Neural crest cell (in vitro differentiated cells): ENCODE measurements around the gene ZFR2. TPM values are rescaled to one million over a fixed set of nuclear protein-coding genes. Genes with fewer than 3 reads are reported as not detected.
A peak's percentile ranks its signal among the peaks of the same experiment; 100 is the strongest.

ENCODE experiments used
- DNase-seq: peaks from one replicate; pipeline ENCODE4 v3.0.0; 2021; ENCODE audit warnings: low read depth, mixed read lengths, low spot score
- H3K27ac Mint-ChIP-seq: one replicate; pipeline ENCODE4 v1.8.0; 2021; ENCODE audit warnings: mild to moderate bottlenecking, mixed read lengths; ENCODE audit not compliant: unreplicated experiment
- H3K27me3 Mint-ChIP-seq: 2 replicates; pipeline ENCODE4 v1.8.0; 2021; ENCODE audit warnings: low read depth, mild to moderate bottlenecking, mixed read lengths
- H3K36me3 Mint-ChIP-seq: 2 replicates; pipeline ENCODE4 v1.8.0; 2021; ENCODE audit warnings: low read depth, mild to moderate bottlenecking, mixed read lengths
- H3K4me1 Mint-ChIP-seq: 2 replicates; pipeline ENCODE4 v1.8.0; 2021; ENCODE audit warnings: mixed read lengths
- H3K4me3 Mint-ChIP-seq: one replicate; pipeline ENCODE4 v1.8.0; 2021; ENCODE audit warnings: mild to moderate bottlenecking, mixed read lengths
- H3K9me3 Mint-ChIP-seq: 2 replicates; pipeline ENCODE4 v1.8.0; 2021; ENCODE audit warnings: mixed read lengths
- total RNA-seq: library from RNA; stranded (reverse); gene quantifications from 2 replicates; pipeline ENCODE4 v1.2.1, GENCODE V29; 2021
- TF ChIP-seq, protein P1 (sequence below): fragments of 200-600 bp; sonication (generic); conservative IDR thresholded peaks from 2 replicates; pipeline ENCODE4 v1.5.0; 2021; ENCODE audit warnings: antibody characterized with exemption, mild to moderate bottlenecking

The ZFR2 gene
- total RNA-seq, 1 donor from 2014 or later = 4.2 TPM

DNA sequence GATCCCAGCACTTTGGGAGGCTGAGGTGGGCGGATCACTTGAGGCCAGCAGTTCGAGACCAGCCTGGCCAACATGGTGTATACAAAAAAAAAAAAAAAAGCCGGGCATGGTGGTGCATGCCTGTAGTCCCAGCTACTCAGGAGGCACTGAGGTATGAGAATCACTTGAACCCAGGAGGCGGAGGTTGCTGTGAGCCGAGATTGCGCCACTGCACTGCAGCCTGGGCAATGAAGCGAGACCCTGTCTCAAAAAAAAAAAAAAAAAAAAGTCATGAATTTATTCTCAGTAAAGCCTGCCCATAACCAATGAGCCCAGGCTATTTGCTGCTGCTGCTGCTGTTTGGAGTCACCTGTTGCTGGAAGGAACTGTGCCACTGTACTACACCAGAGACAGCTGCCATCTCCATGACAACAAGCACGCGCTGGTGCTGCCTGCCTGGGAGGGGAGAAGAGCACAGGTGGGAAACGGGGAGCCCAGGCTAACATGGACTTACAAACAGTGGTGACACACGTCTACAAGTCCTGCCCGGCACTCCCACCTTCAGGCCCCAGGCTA, 11.3 kb downstream of the ZFR2 start:
- DNase-seq = no peak
- no peak overlapping the region for H3K27ac Mint-ChIP-seq
- no peaks in the 10 kb centered on the region for H3K9me3 Mint-ChIP-seq
- H3K27me3 Mint-ChIP-seq = no peaks in the 10 kb centered on the region
- no peaks in the 10 kb centered on the region for H3K4me1 Mint-ChIP-seq
- H3K36me3 Mint-ChIP-seq = no peaks in the 10 kb centered on the region
- no peak overlapping the region for H3K4me3 Mint-ChIP-seq
- TF ChIP-seq, protein P1, sequence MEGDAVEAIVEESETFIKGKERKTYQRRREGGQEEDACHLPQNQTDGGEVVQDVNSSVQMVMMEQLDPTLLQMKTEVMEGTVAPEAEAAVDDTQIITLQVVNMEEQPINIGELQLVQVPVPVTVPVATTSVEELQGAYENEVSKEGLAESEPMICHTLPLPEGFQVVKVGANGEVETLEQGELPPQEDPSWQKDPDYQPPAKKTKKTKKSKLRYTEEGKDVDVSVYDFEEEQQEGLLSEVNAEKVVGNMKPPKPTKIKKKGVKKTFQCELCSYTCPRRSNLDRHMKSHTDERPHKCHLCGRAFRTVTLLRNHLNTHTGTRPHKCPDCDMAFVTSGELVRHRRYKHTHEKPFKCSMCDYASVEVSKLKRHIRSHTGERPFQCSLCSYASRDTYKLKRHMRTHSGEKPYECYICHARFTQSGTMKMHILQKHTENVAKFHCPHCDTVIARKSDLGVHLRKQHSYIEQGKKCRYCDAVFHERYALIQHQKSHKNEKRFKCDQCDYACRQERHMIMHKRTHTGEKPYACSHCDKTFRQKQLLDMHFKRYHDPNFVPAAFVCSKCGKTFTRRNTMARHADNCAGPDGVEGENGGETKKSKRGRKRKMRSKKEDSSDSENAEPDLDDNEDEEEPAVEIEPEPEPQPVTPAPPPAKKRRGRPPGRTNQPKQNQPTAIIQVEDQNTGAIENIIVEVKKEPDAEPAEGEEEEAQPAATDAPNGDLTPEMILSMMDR = no peak

DNA sequence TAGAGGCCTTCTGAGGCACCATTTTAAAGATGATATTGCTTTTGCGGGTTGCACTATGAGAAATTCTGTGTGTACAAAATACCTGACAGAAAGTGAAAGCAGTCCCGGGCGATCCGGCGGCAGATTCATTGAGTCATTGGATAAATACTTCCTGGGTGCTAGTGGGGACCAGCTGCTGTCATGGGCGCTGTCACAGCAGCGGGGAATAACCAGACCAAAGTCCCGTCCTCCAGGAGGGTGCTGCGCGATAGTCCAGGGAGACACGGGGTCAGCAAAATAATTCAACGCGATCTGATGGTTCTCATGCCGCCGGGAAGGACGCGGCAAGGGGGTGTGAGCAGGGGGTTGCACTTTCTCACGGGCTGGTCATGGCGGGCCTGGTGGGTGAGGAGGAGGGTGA, 13.5 kb downstream of the ZFR2 start:
- Mint-ChIP-seq H3K27ac (peak overlapping the region; percentile 45), H3K27me3 (no peaks in the 10 kb centered on the region), H3K4me3 (no peak overlapping the region), H3K4me1 (no peaks in the 10 kb centered on the region), H3K9me3 (peaks cover 2% of the 10 kb centered on the region), H3K36me3 (peaks cover 2% of the 10 kb centered on the region)
- TF ChIP-seq, protein P1 = no peak
- DNase-seq = no peak

DNA sequence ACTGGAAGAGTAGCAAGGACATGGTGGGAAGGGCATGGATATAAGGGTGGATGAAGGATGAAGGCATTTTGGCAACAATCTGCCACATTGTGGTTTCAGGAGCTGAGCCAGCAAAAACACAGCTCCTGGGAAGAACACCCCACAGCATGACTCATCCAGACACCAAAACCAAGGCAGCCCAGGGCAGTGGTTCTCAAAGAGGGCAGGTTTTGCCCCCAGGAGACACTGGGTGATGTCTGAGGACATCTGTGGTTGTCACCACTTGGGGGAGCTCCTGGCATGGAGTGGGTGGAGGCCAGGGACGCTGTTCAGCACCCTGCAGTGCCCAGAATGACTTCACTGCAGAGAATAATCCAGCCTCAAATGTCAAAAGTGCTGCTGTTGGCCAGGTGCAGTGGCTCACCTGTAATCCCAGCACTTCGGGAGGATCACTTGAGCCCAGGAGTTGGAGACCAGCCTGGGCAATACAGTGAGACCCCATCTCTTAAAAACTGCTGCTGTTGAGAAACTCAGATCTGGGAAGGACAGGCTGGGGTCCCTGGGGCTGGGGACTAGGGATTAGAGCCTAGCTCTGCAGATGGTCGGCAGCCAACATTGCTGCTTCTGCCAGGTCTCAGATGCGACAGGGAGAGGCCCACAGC, 16.1 kb downstream of the ZFR2 start:
- H3K9me3 Mint-ChIP-seq = peaks cover 2% of the 10 kb centered on the region
- DNase-seq = no peak
- H3K36me3 Mint-ChIP-seq = peaks cover 2% of the 10 kb centered on the region
- no peak overlapping the region for H3K27ac Mint-ChIP-seq
- TF ChIP-seq, protein P1 = peak; percentile 29
- no peaks in the 10 kb centered on the region for H3K27me3 Mint-ChIP-seq
- no peaks in the 10 kb centered on the region for H3K4me1 Mint-ChIP-seq
- no peak overlapping the region for H3K4me3 Mint-ChIP-seq

DNA sequence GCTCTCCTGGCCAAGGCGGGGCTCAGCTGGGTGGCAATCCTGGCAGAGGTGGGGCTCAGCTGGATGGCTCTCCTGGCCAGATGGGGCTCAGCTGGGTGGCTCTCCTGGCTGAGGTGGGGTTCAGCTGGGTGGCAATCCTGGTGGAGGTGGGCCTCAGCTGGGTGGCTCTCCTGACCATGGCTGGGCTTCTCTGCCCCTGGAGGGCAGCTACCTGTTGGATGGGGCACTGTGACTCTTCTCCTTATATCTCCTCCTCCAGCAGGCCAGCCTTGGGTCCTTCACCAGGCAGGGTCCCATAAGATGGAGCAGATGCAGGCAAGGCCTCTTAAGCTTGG, 16.7 kb downstream of the ZFR2 start:
- Mint-ChIP-seq H3K9me3 (peaks cover 2% of the 10 kb centered on the region), H3K27ac (no peak overlapping the region), H3K4me1 (no peaks in the 10 kb centered on the region), H3K27me3 (no peaks in the 10 kb centered on the region), H3K4me3 (no peak overlapping the region), H3K36me3 (peaks cover 2% of the 10 kb centered on the region)
- TF ChIP-seq, protein P1 = no peak
- no peak for DNase-seq

DNA sequence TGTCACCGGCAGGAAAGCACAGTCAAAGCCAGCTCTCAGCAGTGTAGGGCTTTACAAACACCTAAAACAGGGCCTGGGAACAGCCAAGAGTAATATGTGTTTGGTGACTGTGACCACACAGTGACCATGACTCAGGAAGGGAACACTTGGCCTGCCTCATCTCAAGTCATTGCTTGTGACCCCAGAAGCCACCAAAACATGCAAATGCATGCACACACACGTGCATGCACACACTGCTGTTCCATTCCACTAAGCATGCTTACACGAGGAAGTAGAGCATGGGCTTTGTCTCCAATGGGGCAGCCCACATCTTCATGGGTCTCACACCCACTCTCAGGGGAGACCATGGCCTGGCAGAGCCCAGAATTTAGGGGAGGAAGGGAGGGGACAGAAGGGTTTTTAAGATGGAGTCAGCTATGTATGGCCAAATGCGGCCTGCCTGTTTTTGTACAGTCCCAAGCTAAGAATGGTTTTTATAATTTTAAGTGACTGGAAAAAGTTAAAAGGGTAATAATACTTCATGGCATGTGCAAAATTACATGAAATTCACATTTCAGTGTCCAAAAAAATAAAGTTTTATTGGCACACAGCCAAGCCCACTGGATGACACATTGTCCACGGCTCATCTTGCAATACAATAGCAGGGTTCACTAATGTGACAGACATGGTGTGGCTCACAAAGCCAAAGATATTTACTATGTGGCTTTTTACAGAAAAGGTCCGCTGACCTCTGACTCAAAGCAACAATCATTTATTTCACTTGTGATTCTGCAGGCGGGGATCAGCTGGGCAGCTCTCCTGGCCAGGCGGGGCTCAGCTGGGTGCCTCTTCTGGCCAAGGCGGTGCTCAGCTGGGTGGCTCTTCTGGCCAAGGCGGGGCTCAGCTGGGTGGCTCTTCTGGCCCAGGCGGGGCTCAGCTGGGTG, 17.3 kb downstream of the ZFR2 start:
- H3K36me3 Mint-ChIP-seq = peaks cover 2% of the 10 kb centered on the region
- DNase-seq = no peak
- TF ChIP-seq, protein P1 = no peak
- no peaks in the 10 kb centered on the region for H3K4me1 Mint-ChIP-seq
- no peak overlapping the region for H3K4me3 Mint-ChIP-seq
- H3K9me3 Mint-ChIP-seq = peaks cover 2% of the 10 kb centered on the region
- H3K27me3 Mint-ChIP-seq = no peaks in the 10 kb centered on the region
- H3K27ac Mint-ChIP-seq = no peak overlapping the region
